ENCODE measurements around the gene UTP18.

Gene UTP18

GRCh38 chr17:51335883-51336822, 75.8 kb downstream of the UTP18 start:
- DNase-seq = no peak

- no peak for DNase-seq
These were observed 81.1 kb downstream of the UTP18 start for GRCh38 chr17:51341457-51341856.

- no peak for DNase-seq
These were observed 81.9 kb downstream of the UTP18 start for GRCh38 chr17:51342257-51342656.

DNA sequence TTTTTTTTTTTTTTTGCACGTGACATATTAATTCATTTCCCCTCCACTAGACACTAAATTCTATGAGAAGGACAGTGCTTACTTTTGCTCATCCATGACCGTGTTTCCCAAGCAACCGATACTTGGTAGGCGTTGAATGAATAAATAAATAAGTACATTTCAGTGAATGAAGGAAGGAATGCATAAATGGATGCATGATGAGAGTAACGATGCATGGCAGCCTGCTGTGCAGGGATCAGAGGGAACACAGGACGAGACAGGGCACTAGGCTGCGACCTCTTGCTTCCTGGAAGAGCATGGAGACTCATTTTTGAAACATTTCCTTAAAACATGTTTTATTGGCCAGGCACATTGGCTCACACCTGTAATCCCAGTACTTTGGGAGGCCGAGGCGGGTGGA, 84.2 kb downstream of the UTP18 start:
- DNase-seq = no peak

- no peak for DNase-seq
These were observed 86.1 kb downstream of the UTP18 start for GRCh38 chr17:51346218-51346982.
